PC-3 (cell line): ENCODE measurements around the gene LIN7A.

Experiments used
- EZH2phosphoT487 ChIP-seq: fragments of 300-600 bp; sonication (generic); IDR thresholded peaks from 2 replicates; pipeline ENCODE4 v1.6.1; 2018; ENCODE audit warnings: mild to moderate bottlenecking, antibody characterized with exemption, low read length, borderline replicate concordance
- TF ChIP-seq, protein P1 (sequence below): fragments of 300-600 bp; sonication (generic); conservative IDR thresholded peaks from 2 replicates; pipeline ENCODE4 v1.5.1; 2017; ENCODE audit warnings: antibody characterized with exemption, low read depth, mild to moderate bottlenecking, low read length

DNA sequence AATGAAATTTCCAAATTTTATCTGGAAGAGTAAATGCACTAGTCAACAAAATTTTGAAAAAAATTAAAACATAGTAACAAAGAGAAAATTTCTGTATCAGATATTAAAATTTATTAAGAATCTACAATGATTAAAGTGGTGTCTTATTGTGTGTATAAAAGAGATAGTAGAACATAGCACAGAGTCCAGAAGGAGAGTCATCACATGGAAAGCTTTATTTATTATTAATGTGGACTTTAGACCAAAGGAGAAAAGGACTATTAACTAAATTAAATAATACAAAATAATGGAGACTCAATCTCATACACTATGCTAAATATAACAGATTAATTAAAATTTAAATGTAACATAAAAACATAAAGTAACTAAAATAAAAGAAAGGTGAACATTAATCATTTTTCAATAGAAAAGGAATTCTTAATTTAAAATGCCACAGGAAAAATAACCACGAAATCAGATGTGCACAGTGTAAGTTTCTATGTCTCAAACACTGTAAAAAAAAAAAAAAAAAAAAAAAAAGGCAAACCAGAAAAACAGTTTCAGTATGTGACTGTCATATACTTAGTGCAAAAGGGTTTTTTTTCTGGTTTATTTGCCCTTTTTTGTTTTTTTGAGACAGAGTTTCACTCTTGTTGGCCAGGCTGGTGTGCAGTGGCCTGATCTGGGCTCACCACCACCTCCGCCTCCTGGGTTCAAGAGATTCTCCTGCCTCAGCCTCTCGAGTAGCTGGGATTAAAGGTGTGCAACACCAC is 125.6 kb downstream of the LIN7A start:
- no peak for TF ChIP-seq EZH2phosphoT487
- TF ChIP-seq, protein P1, sequence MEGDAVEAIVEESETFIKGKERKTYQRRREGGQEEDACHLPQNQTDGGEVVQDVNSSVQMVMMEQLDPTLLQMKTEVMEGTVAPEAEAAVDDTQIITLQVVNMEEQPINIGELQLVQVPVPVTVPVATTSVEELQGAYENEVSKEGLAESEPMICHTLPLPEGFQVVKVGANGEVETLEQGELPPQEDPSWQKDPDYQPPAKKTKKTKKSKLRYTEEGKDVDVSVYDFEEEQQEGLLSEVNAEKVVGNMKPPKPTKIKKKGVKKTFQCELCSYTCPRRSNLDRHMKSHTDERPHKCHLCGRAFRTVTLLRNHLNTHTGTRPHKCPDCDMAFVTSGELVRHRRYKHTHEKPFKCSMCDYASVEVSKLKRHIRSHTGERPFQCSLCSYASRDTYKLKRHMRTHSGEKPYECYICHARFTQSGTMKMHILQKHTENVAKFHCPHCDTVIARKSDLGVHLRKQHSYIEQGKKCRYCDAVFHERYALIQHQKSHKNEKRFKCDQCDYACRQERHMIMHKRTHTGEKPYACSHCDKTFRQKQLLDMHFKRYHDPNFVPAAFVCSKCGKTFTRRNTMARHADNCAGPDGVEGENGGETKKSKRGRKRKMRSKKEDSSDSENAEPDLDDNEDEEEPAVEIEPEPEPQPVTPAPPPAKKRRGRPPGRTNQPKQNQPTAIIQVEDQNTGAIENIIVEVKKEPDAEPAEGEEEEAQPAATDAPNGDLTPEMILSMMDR, result no peak
